Sigmoid colon (tissue), 4 donors: ENCODE measurements around the gene HACD4.

Experiments used
- CTCF ChIP-seq, 4 experiments: fragments of 450-650 bp in 3 of 4; fragments of 200-600 bp in 1 of 4; IDR thresholded peaks; one replicate each; pipeline ENCODE4 v1.5.1; 2016 to 2019; ENCODE audit warnings: antibody characterized with exemption in 4 of 4, mild to moderate bottlenecking in 3 of 4, moderate library complexity in 2 of 4
- EP300 ChIP-seq, 4 donors: sonication (generic); formaldehyde crosslinking; IDR thresholded peaks; one replicate each; pipeline ENCODE4 v1.6.1; 2017; ENCODE audit warnings: antibody characterized with exemption in 4 of 4
- POLR2A ChIP-seq, 2 donors: fragments of 450-650 bp; IDR thresholded peaks; one replicate each; pipeline ENCODE4 v1.6.1; 2016; ENCODE audit warnings: antibody characterized with exemption in 2 of 2, mild to moderate bottlenecking in 2 of 2, moderate library complexity in 2 of 2

GRCh38 chr9:21027295-21027694 lies 4.1 kb downstream of the HACD4 start:
- TF ChIP-seq CTCF (IDR thresholded peaks at IDR 0.05) (no peak), EP300 (IDR thresholded peaks at IDR 0.05) (no peak), POLR2A (IDR thresholded peaks at IDR 0.05) (no peak)
